Body of pancreas (tissue), 4 donors: ENCODE measurements around the gene PCSK5.
"Not testable (repeated sequence)": the region's sequence is repeated elsewhere in the genome, so short reads cannot be mapped to it uniquely, and the experiment has no call there.

Experiments used
- POLR2A ChIP-seq, 3 donors: fragments of 450-650 bp; IDR thresholded peaks; one replicate each; pipeline ENCODE4 v1.6.1; 2016; ENCODE audit warnings: antibody characterized with exemption in 3 of 3, mild to moderate bottlenecking in 2 of 3
- TF ChIP-seq, protein P1 (sequence below), 7 experiments: fragments of 450-650 bp in 4 of 7; fragments of 200-600 bp in 3 of 7; sonication (generic) in 3 of 7; IDR thresholded peaks; one replicate each; pipeline ENCODE4 v1.5.1; 2016 to 2019; ENCODE audit warnings: antibody characterized with exemption in 7 of 7

DNA sequence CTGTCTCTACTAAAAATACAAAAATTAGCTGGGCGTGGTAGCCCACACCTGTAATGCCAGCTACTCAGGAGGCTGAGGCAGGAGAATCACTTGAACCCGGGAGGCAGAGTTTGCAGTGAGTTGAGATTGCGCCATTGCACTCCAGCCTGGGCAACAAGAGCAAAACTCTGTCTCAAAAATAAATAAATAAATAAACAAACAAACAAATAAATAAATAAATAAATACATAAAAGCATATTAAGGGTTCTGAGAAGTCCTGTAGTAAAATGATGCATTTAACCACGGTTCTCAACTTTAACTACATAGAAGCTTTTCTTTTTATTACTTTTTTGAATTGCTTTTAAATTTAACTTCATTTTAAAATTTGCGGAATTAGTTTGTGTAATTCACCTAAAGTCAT, 190.8 kb downstream of the PCSK5 start:
- TF ChIP-seq, protein P1, sequence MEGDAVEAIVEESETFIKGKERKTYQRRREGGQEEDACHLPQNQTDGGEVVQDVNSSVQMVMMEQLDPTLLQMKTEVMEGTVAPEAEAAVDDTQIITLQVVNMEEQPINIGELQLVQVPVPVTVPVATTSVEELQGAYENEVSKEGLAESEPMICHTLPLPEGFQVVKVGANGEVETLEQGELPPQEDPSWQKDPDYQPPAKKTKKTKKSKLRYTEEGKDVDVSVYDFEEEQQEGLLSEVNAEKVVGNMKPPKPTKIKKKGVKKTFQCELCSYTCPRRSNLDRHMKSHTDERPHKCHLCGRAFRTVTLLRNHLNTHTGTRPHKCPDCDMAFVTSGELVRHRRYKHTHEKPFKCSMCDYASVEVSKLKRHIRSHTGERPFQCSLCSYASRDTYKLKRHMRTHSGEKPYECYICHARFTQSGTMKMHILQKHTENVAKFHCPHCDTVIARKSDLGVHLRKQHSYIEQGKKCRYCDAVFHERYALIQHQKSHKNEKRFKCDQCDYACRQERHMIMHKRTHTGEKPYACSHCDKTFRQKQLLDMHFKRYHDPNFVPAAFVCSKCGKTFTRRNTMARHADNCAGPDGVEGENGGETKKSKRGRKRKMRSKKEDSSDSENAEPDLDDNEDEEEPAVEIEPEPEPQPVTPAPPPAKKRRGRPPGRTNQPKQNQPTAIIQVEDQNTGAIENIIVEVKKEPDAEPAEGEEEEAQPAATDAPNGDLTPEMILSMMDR (IDR thresholded peaks at IDR 0.05): not testable (repeated sequence)
- TF ChIP-seq POLR2A (IDR thresholded peaks at IDR 0.05): not testable (repeated sequence)
